Head of caudate nucleus (tissue), 42 donors: ENCODE measurements around the gene CSKMT.
A peak's percentile ranks its signal among the peaks of the same experiment; 100 is the strongest.
"Not testable (repeated sequence)": the region's sequence is repeated elsewhere in the genome, so short reads cannot be mapped to it uniquely, and the experiment has no call there.

Experiments
- DNase-seq, 42 donors: peaks; one replicate each; pipeline versions ENCODE4 v3.0.0 to v3.0.0-alpha.2; 2020 to 2021; ENCODE audit warnings: mixed read lengths in 7 of 42
- intact Hi-C: fragments of 100-400 bp; cut with DNase I; formaldehyde crosslinking; loops from one replicate; pipeline ENCODE4 v1.15.0; 2022

The CSKMT gene

GRCh38 chr11:62652161-62653006 is 12.7 kb upstream of the CSKMT start:
- peak in 1 of 42 donors; percentile 12 for DNase-seq
- intact Hi-C loops = no loop called here

- intact Hi-C loops = no loop called here
- DNase-seq = no peak
These were observed 10.8 kb upstream of the CSKMT start for GRCh38 chr11:62654297-62654696.

- intact Hi-C loops = no loop called here
These were observed 8.2 kb upstream of the CSKMT start for GRCh38 chr11:62656796-62657429.

GRCh38 chr11:62664405-62665074 is 572 bp upstream of the CSKMT start:
- intact Hi-C loops = no loop called here
- DNase-seq = peak in 19 of 42 donors; percentile 22 to 73 (median 57)

More at GRCh38 chr11:62656796-62657429, 8.2 kb upstream of the CSKMT start:
- DNase-seq = no peak

- intact Hi-C loops = no loop called here
- DNase-seq = peak in 35 of 42 donors; percentile 17 to 72 (median 49)
These were observed 617 bp downstream of the CSKMT start for GRCh38 chr11:62665599-62666258.

GRCh38 chr11:62666259-62666926 is 1.3 kb downstream of the CSKMT start:
- DNase-seq = no peak
- intact Hi-C loops = no loop called here

GRCh38 chr11:62667460-62667859 is 2.3 kb downstream of the CSKMT start:
- intact Hi-C loops = no loop called here
- DNase-seq = no peak

GRCh38 chr11:62669420-62670161 is 4.5 kb downstream of the CSKMT start:
- intact Hi-C loops = no loop called here
- DNase-seq = no peak

- intact Hi-C loops = no loop called here
- peak in 1 of 42 donors; percentile 87 for DNase-seq
These were observed 6.1 kb downstream of the CSKMT start for GRCh38 chr11:62671236-62671607.

- intact Hi-C loops = no loop called here
- DNase-seq = peak in 41 of 42 donors; percentile 71 to 95 (median 87)
These were observed 6.7 kb downstream of the CSKMT start, which contains the start of the genes LBHD1 and UQCC3 for GRCh38 chr11:62671608-62672389. LBHD1 (minus strand) TSS chr11:62672267; CDS start chr11:62670031, 2,236 bp downstream. UQCC3 (plus strand) TSS chr11:62671673; CDS start chr11:62671746, 73 bp downstream.

GRCh38 chr11:62673196-62673525 is 8.0 kb downstream of the CSKMT start:
- intact Hi-C loops = no loop called here
- no peak for DNase-seq

GRCh38 chr11:62675415-62675814 is 10.3 kb downstream of the CSKMT start:
- intact Hi-C loops = loop anchor here (5.0 kb wide), 1 partner anchor 83 kb away; the partner anchor contains the start of gene TUT1
- not testable (repeated sequence) for DNase-seq

GRCh38 chr11:62676698-62677097 is 11.6 kb downstream of the CSKMT start:
- intact Hi-C loops = loop anchor here (5.0 kb wide), 1 partner anchor 84 kb away; the partner anchor contains the start of gene TUT1
- DNase-seq = no peak

GRCh38 chr11:62677156-62677555 is 12.0 kb downstream of the CSKMT start:
- intact Hi-C loops = loop anchor here (5.0 kb wide), 1 partner anchor 85 kb away; the partner anchor contains the start of gene TUT1
- no peak for DNase-seq

- intact Hi-C loops = loop anchor here (5.0 kb wide), 1 partner anchor 85 kb away; the partner anchor contains the start of gene TUT1
- no peak for DNase-seq
These were observed 12.6 kb downstream of the CSKMT start for GRCh38 chr11:62677714-62678113.

GRCh38 chr11:62678433-62678769 is 13.3 kb downstream of the CSKMT start:
- intact Hi-C loops = loop anchor here (5.0 kb wide), 1 partner anchor 86 kb away; the partner anchor contains the start of gene TUT1
- DNase-seq = no peak
